Rectal smooth muscle tissue (tissue), 1 donor: ENCODE measurements around the gene MKNK2.
"Not testable (repeated sequence)": the region's sequence is repeated elsewhere in the genome, so short reads cannot be mapped to it uniquely, and the experiment has no call there.

Source experiments
- H3K27ac ChIP-seq: one replicate; pipeline ENCODE4 v1.7.0; 2013; ENCODE audit warnings: low read depth, low read length, inconsistent platforms
- H3K27me3 ChIP-seq: one replicate; pipeline ENCODE4 v1.7.0; 2013; ENCODE audit warnings: low read length; ENCODE audit not compliant: control insufficient read depth, insufficient read depth
- H3K36me3 ChIP-seq: one replicate; pipeline ENCODE4 v1.7.0; 2013; ENCODE audit warnings: low read length; ENCODE audit not compliant: control insufficient read depth, insufficient read depth
- H3K4me1 ChIP-seq: one replicate; pipeline ENCODE4 v1.7.0; 2013; ENCODE audit warnings: low read length; ENCODE audit not compliant: control insufficient read depth, insufficient read depth
- H3K4me3 ChIP-seq: one replicate; pipeline ENCODE4 v1.7.0; 2013; ENCODE audit warnings: low read length
- H3K9ac ChIP-seq: one replicate; pipeline ENCODE4 v1.7.0; 2013; ENCODE audit warnings: low read length

Gene MKNK2

GRCh38 chr19:2034729-2035589 is 16.1 kb downstream of the MKNK2 start:
- H3K4me1 ChIP-seq = peaks cover 9% of the 10 kb centered on the region
- no peak overlapping the region for H3K4me3 ChIP-seq
- H3K9ac ChIP-seq = no peak overlapping the region
- H3K27me3 ChIP-seq = no peaks in the 10 kb centered on the region
- H3K36me3 ChIP-seq = peaks cover 4% of the 10 kb centered on the region
- no peak overlapping the region for H3K27ac ChIP-seq

- H3K27ac ChIP-seq, H3K4me1 ChIP-seq, H3K9ac ChIP-seq, H3K27me3 ChIP-seq, H3K36me3 ChIP-seq, H3K4me3 ChIP-seq: not testable (repeated sequence)
Observed at GRCh38 chr19:2034253-2034652, 16.8 kb downstream of the MKNK2 start.

GRCh38 chr19:2033825-2034159 is 17.3 kb downstream of the MKNK2 start:
- Histone ChIP-seq H3K9ac (no peak overlapping the region), H3K4me1 (peaks cover 9% of the 10 kb centered on the region), H3K27me3 (no peaks in the 10 kb centered on the region), H3K36me3 (no peaks in the 10 kb centered on the region), H3K4me3 (no peak overlapping the region), H3K27ac (no peak overlapping the region)

GRCh38 chr19:2033115-2033824 is 17.8 kb downstream of the MKNK2 start:
- peaks cover 9% of the 10 kb centered on the region for H3K4me1 ChIP-seq
- H3K9ac ChIP-seq = no peak overlapping the region
- no peak overlapping the region for H3K4me3 ChIP-seq
- no peaks in the 10 kb centered on the region for H3K27me3 ChIP-seq
- peak overlapping the region; percentile 95 for H3K27ac ChIP-seq
- H3K36me3 ChIP-seq = no peaks in the 10 kb centered on the region

- Histone ChIP-seq H3K36me3 (no peaks in the 10 kb centered on the region), H3K9ac (no peak overlapping the region), H3K4me3 (peak overlapping the region; percentile 27), H3K27ac (peak overlapping the region; percentile 95), H3K4me1 (peaks cover 9% of the 10 kb centered on the region), H3K27me3 (no peaks in the 10 kb centered on the region)
Observed at GRCh38 chr19:2032296-2032941, 18.6 kb downstream of the MKNK2 start.

- no peak overlapping the region for H3K9ac ChIP-seq
- no peak overlapping the region for H3K27ac ChIP-seq
- no peaks in the 10 kb centered on the region for H3K36me3 ChIP-seq
- H3K4me1 ChIP-seq = peaks cover 5% of the 10 kb centered on the region
- no peak overlapping the region for H3K4me3 ChIP-seq
- H3K27me3 ChIP-seq = no peaks in the 10 kb centered on the region
Observed at GRCh38 chr19:2027361-2027760, 23.7 kb downstream of the MKNK2 start.

- Histone ChIP-seq H3K27ac (no peak overlapping the region), H3K4me1 (peaks cover 1% of the 10 kb centered on the region), H3K4me3 (no peak overlapping the region), H3K9ac (no peak overlapping the region), H3K27me3 (no peaks in the 10 kb centered on the region), H3K36me3 (no peaks in the 10 kb centered on the region)
Observed at GRCh38 chr19:2026770-2027169, 24.3 kb downstream of the MKNK2 start.

GRCh38 chr19:2022289-2022688 is 28.8 kb downstream of the MKNK2 start:
- H3K27me3 ChIP-seq = no peaks in the 10 kb centered on the region
- no peaks in the 10 kb centered on the region for H3K4me1 ChIP-seq
- H3K27ac ChIP-seq = no peak overlapping the region
- H3K36me3 ChIP-seq = no peaks in the 10 kb centered on the region
- H3K9ac ChIP-seq = no peak overlapping the region
- H3K4me3 ChIP-seq = no peak overlapping the region

GRCh38 chr19:2021453-2022140 is 29.4 kb downstream of the MKNK2 start:
- no peak overlapping the region for H3K27ac ChIP-seq
- H3K27me3 ChIP-seq = no peaks in the 10 kb centered on the region
- H3K4me3 ChIP-seq = no peak overlapping the region

GRCh38 chr19:2018752-2019151 is 32.3 kb downstream of the MKNK2 start:
- Histone ChIP-seq H3K36me3 (no peaks in the 10 kb centered on the region), H3K4me3 (no peak overlapping the region), H3K27ac (no peak overlapping the region), H3K4me1 (no peaks in the 10 kb centered on the region), H3K9ac (no peak overlapping the region), H3K27me3 (no peaks in the 10 kb centered on the region)

More at GRCh38 chr19:2021453-2022140, 29.4 kb downstream of the MKNK2 start:
- H3K36me3 ChIP-seq = no peaks in the 10 kb centered on the region
- no peaks in the 10 kb centered on the region for H3K4me1 ChIP-seq
- H3K9ac ChIP-seq = no peak overlapping the region

GRCh38 chr19:2016041-2016807 is 34.8 kb downstream of the MKNK2 start:
- Histone ChIP-seq H3K27ac (peak overlapping the region; percentile 62), H3K27me3 (no peaks in the 10 kb centered on the region), H3K4me1 (no peaks in the 10 kb centered on the region), H3K4me3 (peak overlapping the region; percentile 52), H3K9ac (no peak overlapping the region), H3K36me3 (no peaks in the 10 kb centered on the region)

- H3K9ac ChIP-seq = no peak within 1 kb of the TSS
- H3K4me1 ChIP-seq = no peaks in the 10 kb centered on the region
- peak within 1 kb of the TSS; percentile 62 for H3K27ac ChIP-seq
- H3K4me3 ChIP-seq = peak within 1 kb of the TSS; percentile 78
- H3K36me3 ChIP-seq = no peaks in the 10 kb centered on the region
- no peaks in the 10 kb centered on the region for H3K27me3 ChIP-seq
Observed at GRCh38 chr19:2015608-2015950, 35.5 kb downstream of the MKNK2 start, which contains the start of gene BTBD2. Gene BTBD2, minus strand, starts transcription at chr19:2015714. Its CDS starts 11 bp downstream, at chr19:2015703.
